Stimulated activated CD8-positive, alpha-beta memory T cell treated with anti-CD3 and anti-CD28 coated beads, Interleukin-7, amount 100 ng/mL, for 24 hours (primary cell): Measurements from ENCODE around the gene WSB2.

Experiments
- DNase-seq: peaks from one replicate; pipeline ENCODE4 v3.0.0-alpha.2; 2020; ENCODE audit warnings: low read depth

Gene WSB2

DNA sequence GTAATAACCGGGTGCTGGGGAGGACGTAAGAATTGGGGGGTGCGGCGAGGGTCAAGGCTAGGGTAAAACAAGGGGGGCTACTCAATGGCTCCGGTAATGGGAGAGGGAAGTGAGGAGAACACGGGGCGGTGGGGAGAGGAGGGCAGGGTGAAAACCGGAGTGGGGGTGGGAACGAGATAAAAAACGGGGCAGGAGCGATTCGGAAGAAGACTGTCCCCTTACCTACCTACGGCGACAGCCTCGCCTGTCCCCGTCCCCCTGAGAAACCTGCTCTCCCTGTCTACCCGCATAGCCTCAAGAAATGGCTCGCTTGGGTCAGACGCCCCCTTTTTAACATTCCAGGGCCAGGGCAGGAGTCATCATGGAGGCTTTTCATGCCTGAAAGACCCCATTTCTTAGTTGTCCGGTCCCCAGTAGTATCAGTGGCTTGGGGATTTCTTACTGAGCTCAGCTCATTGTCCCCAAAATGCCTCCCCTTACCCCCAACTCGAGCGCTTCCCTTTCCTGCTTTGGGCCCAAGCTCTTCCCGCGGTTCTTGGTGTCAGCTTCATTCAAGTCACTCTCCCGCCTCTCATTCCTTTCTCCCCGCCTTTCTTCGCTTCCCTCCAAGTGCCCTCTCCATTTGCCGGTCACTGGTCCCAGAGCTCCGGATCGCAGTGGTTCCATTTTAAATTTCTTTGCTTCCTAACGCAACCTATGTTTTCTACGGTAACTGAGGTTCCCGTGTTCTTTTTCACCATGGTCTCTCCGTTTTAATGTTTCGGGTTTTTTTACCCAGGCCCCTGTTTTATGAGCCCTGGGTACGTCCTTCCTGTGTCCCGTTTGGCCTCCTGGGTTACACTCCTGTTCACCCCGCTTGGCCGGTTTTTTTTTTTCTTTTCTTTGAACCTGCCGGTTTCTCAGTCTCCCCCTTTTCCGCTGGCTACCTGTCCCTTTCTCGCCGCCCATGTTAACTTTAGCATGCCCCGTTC is 1.2 kb upstream of the WSB2 start:
- DNase-seq = no peak

GRCh38 chr12:118060301-118061010 is 523 bp downstream of the WSB2 start:
- no peak for DNase-seq

DNA sequence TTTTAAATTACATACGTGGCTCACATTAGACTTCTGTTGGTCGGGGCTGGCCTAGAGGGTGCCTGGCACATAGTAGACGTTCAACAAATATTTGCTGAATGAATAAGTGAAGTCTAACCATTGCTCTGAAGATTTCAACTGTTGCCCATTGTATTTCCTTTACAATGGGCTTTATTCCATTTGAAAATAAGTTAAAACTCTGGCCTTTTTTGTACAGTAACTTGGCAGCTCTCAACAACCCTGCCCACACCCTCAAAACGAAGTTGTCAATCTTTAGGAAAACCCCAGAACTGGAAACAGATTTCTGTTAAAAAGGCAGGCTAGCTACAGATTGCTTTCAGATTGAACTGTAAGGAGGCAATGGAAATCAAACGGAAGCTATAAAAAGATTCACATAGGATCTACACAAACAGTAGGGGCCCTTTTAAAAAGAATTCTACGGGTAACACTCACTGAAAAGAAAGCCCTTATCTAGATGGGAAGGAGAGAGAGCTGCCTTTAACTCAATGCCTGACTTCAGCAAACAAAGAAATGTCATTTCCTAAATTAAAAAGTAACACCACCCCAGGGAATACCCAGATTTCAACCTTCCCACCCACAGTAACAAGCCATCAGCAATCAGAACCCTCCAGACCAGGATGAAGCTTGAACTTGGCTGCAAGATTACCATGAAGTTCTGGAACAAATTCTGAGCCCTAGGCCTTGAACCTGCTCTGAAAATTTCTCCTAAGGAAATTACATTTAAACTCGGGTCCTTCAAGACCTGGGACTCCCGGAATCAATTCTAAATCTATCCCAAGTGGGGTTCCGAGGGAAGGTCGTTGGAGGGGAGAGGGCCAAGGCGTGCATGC is 1.4 kb downstream of the WSB2 start:
- no peak for DNase-seq

DNA sequence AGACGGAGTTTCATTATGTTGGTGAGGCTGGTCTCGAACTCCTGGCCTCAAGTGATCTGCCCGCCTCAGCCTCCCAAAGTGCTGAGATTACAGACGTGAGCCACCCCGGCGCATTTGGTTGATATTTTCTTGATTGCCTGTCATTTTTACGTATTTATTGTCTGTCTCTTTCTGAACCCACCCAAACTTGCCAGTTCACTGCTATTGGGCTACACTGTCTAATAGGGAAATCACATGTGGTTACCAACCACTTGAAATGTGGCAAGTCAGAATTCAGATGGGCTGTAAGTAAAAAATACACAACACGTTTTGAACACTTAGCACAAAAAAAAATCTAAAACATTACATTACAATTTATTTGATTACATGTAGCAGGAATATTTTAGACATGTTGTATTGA is 2.1 kb downstream of the WSB2 start:
- no peak for DNase-seq

- no peak for DNase-seq
Measured at GRCh38 chr12:118058227-118058626, 2.8 kb downstream of the WSB2 start.

DNA sequence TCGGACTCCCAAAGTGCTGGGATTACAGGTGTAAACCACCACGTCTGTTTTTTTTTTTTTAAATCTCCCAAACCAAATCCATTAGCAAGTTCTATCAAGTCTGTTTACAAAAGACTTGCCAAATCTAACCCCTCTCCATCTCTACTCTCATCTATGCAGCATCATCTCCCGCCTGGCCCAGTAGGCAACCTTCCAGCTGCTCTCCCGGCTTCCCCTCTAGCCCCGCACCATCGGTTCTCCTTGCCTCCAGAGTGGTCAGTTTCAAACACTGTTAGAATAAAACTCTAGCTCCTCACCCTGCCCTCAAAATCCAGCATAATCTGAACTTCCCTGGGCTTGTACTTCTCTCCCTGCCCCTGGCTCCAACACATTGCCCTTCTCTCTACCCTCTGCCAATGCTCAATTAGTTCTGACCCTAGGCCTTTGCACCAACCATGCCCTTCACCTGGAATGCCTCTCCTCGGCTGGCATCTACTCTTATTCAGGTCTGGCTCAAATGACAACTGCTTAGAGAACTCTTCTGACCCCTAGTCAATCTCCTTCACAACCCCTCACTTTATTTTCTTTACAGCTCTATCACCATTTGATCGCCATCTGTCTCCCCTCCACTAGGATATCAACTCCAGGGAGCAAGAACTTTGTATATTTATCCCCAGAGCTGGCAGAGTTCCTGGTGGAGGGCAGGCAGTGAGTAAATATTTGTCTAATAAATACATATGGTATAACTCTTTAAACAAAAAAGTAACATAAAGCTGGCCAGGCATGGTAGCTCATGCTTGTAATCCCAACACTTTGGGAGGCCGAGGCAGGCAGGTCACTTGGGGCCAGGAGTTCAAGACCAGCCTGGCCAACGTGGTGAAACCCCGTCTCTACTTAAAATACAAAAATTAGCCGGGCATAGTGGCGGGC is 4.9 kb downstream of the WSB2 start:
- DNase-seq = no peak

GRCh38 chr12:118055144-118055557 is 5.8 kb downstream of the WSB2 start:
- no peak for DNase-seq

DNA sequence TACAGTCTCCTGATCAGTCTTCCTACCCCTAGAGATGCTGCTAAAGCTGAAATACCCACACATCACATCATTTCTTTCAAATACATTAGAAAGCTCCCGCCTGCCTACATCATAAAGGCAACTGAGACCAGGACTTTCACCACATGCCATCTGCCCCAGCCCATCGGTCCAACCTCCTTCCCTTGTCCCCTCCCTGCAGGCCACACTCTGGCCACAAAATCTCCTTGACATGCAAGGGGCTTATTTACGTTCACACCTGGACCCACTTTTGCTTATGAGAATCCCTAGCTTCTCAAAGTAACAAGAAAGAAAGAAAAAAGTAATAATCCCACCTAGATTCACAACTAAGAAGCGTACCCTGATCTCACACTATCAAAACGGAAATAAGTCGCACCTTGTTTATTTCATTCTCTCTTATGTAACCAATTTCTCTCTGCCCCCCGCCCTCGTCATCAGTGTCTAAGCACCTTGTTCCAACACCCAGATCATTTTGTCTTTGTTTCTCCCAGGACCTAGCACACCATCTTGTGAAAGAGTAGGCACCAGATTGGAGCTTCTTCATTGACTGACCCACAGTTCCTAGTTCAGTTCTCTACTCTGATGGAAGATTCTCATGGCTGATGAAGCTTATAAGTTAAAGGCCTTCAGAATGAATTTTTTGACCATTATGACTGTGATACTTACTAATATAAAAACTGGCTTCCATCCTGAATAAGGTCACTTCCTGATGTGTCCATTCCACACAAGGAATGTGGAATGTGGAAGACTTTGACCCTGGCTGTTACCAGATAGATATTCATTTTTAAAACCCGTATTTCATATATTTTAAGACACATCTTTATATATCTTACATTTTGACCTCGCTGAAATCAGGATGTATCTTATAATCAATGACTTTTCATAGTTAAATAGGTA is 7.7 kb downstream of the WSB2 start:
- no peak for DNase-seq

- no peak for DNase-seq
Measured at GRCh38 chr12:118052324-118053070, 8.5 kb downstream of the WSB2 start.

GRCh38 chr12:118050972-118051910 is 9.7 kb downstream of the WSB2 start:
- no peak for DNase-seq

DNA sequence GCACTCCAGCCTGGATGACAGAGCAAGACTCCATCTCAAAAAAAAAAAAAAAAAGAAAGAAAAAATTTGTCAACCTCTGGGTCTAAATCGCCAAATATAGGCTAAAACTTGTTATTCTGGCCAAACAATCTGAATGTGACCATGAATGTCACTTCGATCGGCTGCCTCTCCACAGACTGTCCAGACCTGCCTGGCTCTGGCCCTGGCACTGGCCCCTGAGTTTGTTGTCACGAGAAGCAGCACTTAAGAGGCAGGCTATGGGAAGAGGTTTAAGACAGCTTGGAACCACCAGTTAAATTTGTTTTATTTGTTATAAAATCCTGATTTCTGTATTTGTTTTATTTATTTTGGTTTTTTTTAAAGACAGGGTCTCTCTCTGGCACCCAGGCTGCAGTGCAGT is 14.5 kb downstream of the WSB2 start:
- DNase-seq = no peak

DNA sequence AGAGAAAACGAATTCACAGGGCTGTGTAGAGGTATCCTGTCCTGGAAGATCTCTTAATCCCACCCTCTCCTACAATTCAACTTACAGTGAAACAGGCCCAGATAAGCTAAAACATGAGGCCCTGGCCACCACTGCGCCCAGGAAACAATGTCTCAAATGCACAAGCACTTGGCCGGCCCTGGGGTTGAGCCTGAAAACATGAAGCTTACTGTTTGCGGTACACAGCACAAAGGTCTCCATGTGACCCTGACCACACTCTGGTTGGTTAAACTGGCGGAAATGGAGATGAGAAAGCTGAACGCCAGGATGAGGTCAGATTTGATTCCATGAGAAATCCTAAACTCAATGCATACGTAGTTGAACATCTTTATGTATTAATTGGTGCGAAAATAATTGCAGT is 16.4 kb downstream of the WSB2 start:
- no peak for DNase-seq

GRCh38 chr12:118044075-118044474 is 16.9 kb downstream of the WSB2 start:
- DNase-seq = no peak

DNA sequence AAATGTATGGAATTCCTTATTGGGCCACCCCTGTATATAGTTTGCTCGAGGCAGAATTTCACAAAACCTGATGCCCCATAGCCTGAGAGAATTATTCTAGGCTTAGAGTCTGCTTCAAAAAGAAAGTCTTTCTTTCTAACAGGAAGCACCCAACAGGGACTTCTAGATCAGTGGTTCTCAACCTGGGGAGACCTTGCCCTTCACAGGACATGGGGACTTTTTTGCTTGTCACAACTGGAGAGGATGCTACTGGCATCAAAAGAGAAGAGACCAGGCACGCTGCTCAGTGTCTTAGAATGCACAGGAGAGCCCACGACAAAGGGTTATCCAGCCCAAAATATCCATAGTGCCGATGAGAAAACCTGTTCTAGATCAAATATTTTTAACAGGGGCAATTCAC is 18.9 kb downstream of the WSB2 start:
- DNase-seq = no peak

DNA sequence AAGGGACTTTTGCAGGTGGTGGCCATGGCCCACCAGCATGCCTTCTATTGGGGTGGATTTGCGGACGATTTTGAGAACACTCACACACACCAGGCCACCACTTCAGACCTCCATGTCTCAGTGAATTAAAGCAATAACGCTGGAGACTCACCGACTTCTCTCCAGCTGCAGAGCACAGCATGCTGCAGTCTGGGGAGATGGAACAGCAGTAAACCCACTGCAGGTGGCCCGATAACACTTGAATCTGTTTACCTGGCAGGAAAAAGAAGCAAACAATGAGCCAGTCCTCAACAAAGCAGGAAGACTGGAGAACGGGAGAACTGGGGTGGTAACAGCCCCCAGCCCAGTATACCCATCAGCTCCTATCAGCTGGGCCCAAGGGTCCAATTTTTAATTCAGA is 22.8 kb downstream of the WSB2 start:
- DNase-seq = no peak

- DNase-seq = no peak
Measured at GRCh38 chr12:118036672-118037411, 24.1 kb downstream of the WSB2 start.

- no peak for DNase-seq
Measured at GRCh38 chr12:118035190-118036041, 25.6 kb downstream of the WSB2 start.
